Rectal smooth muscle tissue (tissue), 1 donor: ENCODE measurements around the gene CASTOR1.
A peak's percentile ranks its signal among the peaks of the same experiment; 100 is the strongest.

Experiments used
- H3K27ac ChIP-seq: one replicate; pipeline ENCODE4 v1.7.0; 2013; ENCODE audit warnings: low read depth, low read length, inconsistent platforms
- H3K27me3 ChIP-seq: one replicate; pipeline ENCODE4 v1.7.0; 2013; ENCODE audit warnings: low read length; ENCODE audit not compliant: control insufficient read depth, insufficient read depth
- H3K36me3 ChIP-seq: one replicate; pipeline ENCODE4 v1.7.0; 2013; ENCODE audit warnings: low read length; ENCODE audit not compliant: control insufficient read depth, insufficient read depth
- H3K4me1 ChIP-seq: one replicate; pipeline ENCODE4 v1.7.0; 2013; ENCODE audit warnings: low read length; ENCODE audit not compliant: control insufficient read depth, insufficient read depth
- H3K4me3 ChIP-seq: one replicate; pipeline ENCODE4 v1.7.0; 2013; ENCODE audit warnings: low read length
- H3K9ac ChIP-seq: one replicate; pipeline ENCODE4 v1.7.0; 2013; ENCODE audit warnings: low read length

The CASTOR1 gene

GRCh38 chr22:30247561-30247960 is 41.7 kb downstream of the CASTOR1 start:
- no peak overlapping the region for H3K4me3 ChIP-seq
- peaks cover 11% of the 10 kb centered on the region for H3K27me3 ChIP-seq

GRCh38 chr22:30246814-30247376 is 42.4 kb downstream of the CASTOR1 start:
- no peak overlapping the region for H3K9ac ChIP-seq

More at GRCh38 chr22:30247561-30247960, 41.7 kb downstream of the CASTOR1 start:
- Histone ChIP-seq H3K9ac (no peak overlapping the region), H3K27ac (no peak overlapping the region), H3K36me3 (no peaks in the 10 kb centered on the region), H3K4me1 (no peaks in the 10 kb centered on the region)

GRCh38 chr22:30245985-30246813 is 43.1 kb downstream of the CASTOR1 start, which contains the start of gene LIF:
LIF (minus strand) TSS chr22:30246759; CDS start chr22:30246695, 64 bp downstream.
- Histone ChIP-seq H3K4me3 (peak within 1 kb of the TSS; percentile 74), H3K36me3 (no peaks in the 10 kb centered on the region), H3K9ac (peak within 1 kb of the TSS; percentile 45), H3K27me3 (peaks cover 11% of the 10 kb centered on the region), H3K27ac (no peak within 1 kb of the TSS), H3K4me1 (no peaks in the 10 kb centered on the region)

More at GRCh38 chr22:30246814-30247376, 42.4 kb downstream of the CASTOR1 start:
- H3K27me3 ChIP-seq: peaks cover 11% of the 10 kb centered on the region
- peak overlapping the region; percentile 74 for H3K4me3 ChIP-seq
- H3K27ac ChIP-seq: no peak overlapping the region
- H3K36me3 ChIP-seq: no peaks in the 10 kb centered on the region
- H3K4me1 ChIP-seq: no peaks in the 10 kb centered on the region

DNA sequence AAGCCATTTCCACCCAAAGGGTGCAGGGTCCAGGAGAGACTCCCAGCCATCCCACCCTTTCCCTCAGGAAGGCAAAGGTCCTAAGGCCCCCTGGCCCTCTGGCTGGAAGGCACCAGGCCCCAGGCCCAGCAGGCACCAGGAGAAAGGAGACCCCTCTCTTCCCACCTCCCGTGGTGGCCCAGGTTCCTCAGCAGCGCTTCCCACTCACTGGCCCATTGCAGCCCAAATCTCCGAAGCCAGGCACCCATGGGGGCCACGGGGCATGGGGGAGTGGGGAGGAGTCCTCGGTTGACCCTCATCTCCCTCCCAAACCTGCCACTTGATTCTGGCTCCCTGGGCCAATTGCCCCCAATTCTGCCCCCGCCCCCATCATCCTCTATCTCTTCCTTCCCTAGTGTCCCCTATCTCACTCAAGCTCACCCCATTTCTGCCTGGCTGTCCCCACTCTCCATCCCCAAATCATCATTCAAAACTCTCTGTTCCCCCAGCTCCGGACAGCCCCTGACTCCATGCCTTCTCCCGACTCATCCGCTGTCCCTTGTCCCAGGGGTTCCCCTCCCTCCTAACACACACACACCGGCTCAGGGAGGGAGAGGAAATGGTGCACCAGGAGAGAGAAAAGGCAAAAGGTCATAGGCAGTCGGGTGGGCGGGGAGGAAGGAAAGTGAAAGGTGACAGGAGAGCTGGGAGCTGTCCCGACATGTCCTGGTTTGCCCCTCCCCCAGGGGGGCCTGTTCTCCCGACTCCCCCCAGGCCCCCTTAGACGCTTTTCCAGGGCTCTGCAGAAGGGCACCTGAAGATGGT is 43.9 kb downstream of the CASTOR1 start:
- Histone ChIP-seq H3K4me3 (peak overlapping the region; percentile 74), H3K36me3 (no peaks in the 10 kb centered on the region), H3K9ac (no peak overlapping the region), H3K27me3 (peaks cover 11% of the 10 kb centered on the region), H3K27ac (no peak overlapping the region), H3K4me1 (no peaks in the 10 kb centered on the region)

DNA sequence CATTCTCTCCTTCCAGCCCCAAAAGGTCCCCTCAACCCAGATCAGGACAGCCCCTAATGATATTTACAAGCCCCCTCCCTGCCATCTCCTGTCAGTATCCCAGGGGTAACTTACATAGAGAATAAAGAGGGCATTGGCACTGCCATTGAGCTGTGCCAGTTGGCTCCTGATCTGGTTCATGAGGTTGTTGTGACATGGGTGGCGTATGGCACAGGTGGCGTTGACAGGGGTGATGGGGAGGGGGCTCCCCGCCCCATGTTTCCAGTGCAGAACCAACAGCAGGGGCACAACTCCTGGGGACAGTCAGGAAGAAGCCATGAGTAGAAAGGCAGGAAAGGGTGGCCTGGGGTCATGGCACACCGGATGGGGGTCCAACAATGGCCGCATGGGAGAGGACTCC is 44.7 kb downstream of the CASTOR1 start:
- H3K4me3 ChIP-seq: no peak overlapping the region
- H3K4me1 ChIP-seq: no peaks in the 10 kb centered on the region
- H3K27ac ChIP-seq: no peak overlapping the region
- peaks cover 11% of the 10 kb centered on the region for H3K27me3 ChIP-seq
- no peaks in the 10 kb centered on the region for H3K36me3 ChIP-seq
- no peak overlapping the region for H3K9ac ChIP-seq

- Histone ChIP-seq H3K27me3 (peaks cover 11% of the 10 kb centered on the region), H3K9ac (no peak overlapping the region), H3K36me3 (no peaks in the 10 kb centered on the region), H3K27ac (no peak overlapping the region), H3K4me3 (no peak overlapping the region), H3K4me1 (no peaks in the 10 kb centered on the region)
These were observed 45.2 kb downstream of the CASTOR1 start for GRCh38 chr22:30244066-30244465.

DNA sequence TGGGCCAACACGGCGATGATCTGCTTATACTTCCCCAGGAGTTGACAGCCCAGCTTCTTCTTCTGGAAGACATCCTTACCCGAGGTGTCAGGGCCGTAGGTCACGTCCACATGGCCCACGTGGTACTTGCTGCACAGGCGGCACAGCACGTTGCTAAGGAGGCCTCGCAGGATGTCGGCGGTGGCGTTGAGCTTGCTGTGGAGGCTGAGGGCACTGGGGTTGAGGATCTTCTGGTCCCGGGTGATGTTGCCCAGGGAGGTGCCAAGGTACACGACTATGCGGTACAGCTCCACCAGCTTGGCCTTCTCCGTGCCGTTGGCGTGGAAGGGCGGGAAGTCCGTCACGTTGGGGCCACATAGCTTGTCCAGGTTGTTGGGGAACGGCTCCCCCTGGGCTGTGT is 45.6 kb downstream of the CASTOR1 start:
- H3K27me3 ChIP-seq: peaks cover 11% of the 10 kb centered on the region
- no peak overlapping the region for H3K27ac ChIP-seq
- H3K36me3 ChIP-seq: no peaks in the 10 kb centered on the region
- no peak overlapping the region for H3K9ac ChIP-seq
- no peaks in the 10 kb centered on the region for H3K4me1 ChIP-seq
- H3K4me3 ChIP-seq: no peak overlapping the region

- Histone ChIP-seq H3K27ac (no peak overlapping the region), H3K9ac (no peak overlapping the region), H3K4me1 (no peaks in the 10 kb centered on the region), H3K36me3 (no peaks in the 10 kb centered on the region), H3K27me3 (peaks cover 6% of the 10 kb centered on the region), H3K4me3 (no peak overlapping the region)
These were observed 47.5 kb downstream of the CASTOR1 start for GRCh38 chr22:30241576-30242371.

DNA sequence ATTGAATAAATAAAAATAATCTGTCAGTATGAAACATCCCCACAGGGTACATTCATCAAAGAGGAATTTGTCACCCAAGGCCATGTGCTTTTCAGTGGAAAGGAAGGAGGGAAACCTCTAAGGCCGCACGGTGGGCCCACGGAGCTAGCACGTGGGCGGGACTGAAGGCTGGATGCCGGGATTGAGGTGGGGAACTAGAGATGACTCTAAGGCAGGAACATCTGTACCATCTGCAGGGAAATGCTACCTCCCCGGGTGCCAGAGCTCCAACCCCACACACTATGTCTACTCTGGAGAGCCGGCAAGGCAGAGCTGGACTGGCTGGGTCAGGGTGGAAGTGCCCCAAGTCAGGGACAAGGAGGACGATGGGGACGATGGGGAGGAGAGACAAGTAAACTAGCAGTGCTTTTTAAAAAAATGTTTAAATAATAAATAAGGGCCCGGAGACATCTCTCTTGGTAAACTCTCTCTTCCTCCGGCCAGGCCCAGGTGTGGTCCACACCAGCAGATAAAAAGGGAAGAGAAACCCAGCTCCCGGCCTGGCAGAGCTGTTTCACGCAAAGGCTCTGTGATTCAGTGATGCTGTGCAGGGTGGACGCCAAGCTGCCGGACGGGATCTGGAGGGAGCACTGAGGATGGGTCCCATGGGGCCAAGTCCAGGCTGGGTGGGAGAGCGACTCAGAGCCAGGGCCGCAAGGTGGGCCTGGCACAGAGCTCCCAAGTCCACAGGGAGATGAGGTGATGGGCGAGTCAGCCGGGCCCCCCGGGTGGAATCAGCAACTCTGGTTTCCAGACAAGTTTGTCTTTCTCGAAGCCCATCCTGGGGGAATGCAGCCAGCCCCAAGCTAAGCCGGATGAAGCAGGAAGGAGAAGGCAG is 48.5 kb downstream of the CASTOR1 start:
- Histone ChIP-seq H3K27me3 (peaks cover 6% of the 10 kb centered on the region), H3K27ac (no peak overlapping the region)

GRCh38 chr22:30239488-30240405 is 49.6 kb downstream of the CASTOR1 start:
- Histone ChIP-seq H3K4me1 (no peaks in the 10 kb centered on the region), H3K27ac (no peak overlapping the region), H3K36me3 (no peaks in the 10 kb centered on the region)

More for the DNA sequence above, 48.5 kb downstream of the CASTOR1 start:
- Histone ChIP-seq H3K4me3 (no peak overlapping the region), H3K9ac (no peak overlapping the region), H3K36me3 (no peaks in the 10 kb centered on the region), H3K4me1 (no peaks in the 10 kb centered on the region)

More at GRCh38 chr22:30239488-30240405, 49.6 kb downstream of the CASTOR1 start:
- Histone ChIP-seq H3K9ac (no peak overlapping the region), H3K27me3 (peaks cover 1% of the 10 kb centered on the region), H3K4me3 (no peak overlapping the region)
